GM12801 (cell line): ENCODE results near the gene BAIAP2L2.

Source experiments
- TF ChIP-seq, protein P1 (sequence below): IDR thresholded peaks from one replicate; pipeline ENCODE4 v1.5.1; 2011; ENCODE audit warnings: control low read depth; ENCODE audit not compliant: insufficient read length; ENCODE audit errors: extremely low read depth

The BAIAP2L2 gene

GRCh38 chr22:38110008-38110862 is at the start of gene BAIAP2L2:
TSS of gene BAIAP2L2 (minus strand) at chr22:38110684. CDS start at chr22:38110525, 159 bp downstream.
- TF ChIP-seq, protein P1, sequence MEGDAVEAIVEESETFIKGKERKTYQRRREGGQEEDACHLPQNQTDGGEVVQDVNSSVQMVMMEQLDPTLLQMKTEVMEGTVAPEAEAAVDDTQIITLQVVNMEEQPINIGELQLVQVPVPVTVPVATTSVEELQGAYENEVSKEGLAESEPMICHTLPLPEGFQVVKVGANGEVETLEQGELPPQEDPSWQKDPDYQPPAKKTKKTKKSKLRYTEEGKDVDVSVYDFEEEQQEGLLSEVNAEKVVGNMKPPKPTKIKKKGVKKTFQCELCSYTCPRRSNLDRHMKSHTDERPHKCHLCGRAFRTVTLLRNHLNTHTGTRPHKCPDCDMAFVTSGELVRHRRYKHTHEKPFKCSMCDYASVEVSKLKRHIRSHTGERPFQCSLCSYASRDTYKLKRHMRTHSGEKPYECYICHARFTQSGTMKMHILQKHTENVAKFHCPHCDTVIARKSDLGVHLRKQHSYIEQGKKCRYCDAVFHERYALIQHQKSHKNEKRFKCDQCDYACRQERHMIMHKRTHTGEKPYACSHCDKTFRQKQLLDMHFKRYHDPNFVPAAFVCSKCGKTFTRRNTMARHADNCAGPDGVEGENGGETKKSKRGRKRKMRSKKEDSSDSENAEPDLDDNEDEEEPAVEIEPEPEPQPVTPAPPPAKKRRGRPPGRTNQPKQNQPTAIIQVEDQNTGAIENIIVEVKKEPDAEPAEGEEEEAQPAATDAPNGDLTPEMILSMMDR, result no peak

GRCh38 chr22:38155703-38156102 is 45.2 kb upstream of the BAIAP2L2 start:
- TF ChIP-seq, protein P1, result no peak

GRCh38 chr22:38153821-38154562 is 43.5 kb upstream of the BAIAP2L2 start:
- TF ChIP-seq, protein P1, result no peak

DNA sequence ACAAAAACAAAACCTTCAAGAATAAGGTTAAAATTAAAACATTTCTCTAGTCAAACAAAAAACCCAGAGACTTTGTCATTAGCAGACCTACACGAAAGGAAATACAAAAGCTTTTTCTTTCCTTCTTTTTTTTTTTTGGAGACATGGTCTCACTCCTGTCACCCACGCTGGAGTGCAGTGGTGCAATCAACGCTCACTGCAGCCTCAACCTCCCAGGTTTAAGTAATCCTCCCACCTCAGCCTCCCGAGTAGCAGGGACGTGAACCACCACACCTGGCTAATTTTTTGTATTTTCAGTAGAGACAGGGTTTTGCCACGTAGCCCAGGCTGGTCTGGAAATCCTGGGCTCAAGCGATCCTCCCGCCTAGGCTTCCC is 40.6 kb upstream of the BAIAP2L2 start:
- TF ChIP-seq, protein P1, result no peak

GRCh38 chr22:38148245-38148644 is 37.8 kb upstream of the BAIAP2L2 start:
- TF ChIP-seq, protein P1, result no peak

DNA sequence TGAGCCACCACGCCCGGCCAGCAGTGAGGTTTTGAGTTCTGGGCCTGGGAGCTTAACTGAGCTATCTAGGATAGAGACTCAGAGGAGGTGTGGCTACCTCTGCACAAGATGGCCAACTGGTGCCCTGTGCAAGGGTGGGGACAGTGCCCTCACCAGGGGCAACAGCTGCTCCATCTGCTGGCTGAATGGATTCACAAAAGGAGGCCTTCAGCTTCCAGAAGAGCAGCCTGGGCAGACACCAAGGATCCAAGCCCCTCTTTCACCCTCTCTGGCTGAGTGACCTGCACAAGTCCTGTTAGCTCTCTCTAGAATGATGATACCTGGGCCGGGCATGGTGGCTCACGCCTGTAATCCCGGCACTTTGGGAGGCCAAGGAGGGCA is 33.5 kb upstream of the BAIAP2L2 start:
- TF ChIP-seq, protein P1, result no peak

GRCh38 chr22:38142606-38143005 is 32.1 kb upstream of the BAIAP2L2 start:
- TF ChIP-seq, protein P1, result no peak
